ENCODE measurements around the gene DHCR24.

DHCR24 gene

GRCh38 chr1:54800899-54801759 is 85.9 kb downstream of the DHCR24 start, which contains the start of gene TTC22:
Gene TTC22, minus strand, starts transcription at chr1:54801323. Its CDS starts 160 bp downstream, at chr1:54801163.
- Histone ChIP-seq H2BK5ac (ENCODE audit: low read length) (no peak within 1 kb of the TSS), H3K4ac (ENCODE audit: low read depth, low read length) (no peak within 1 kb of the TSS), H4K8ac (ENCODE audit: low read depth, low read length) (no peak within 1 kb of the TSS), H3K4me2 (ENCODE audit: low read length) (peak within 1 kb of the TSS; percentile 29), H2BK120ac (ENCODE audit: low read depth, low read length) (no peak within 1 kb of the TSS), H3K56ac (ENCODE audit: low read length) (peak within 1 kb of the TSS; percentile 86), H3K23ac (ENCODE audit: low read length) (no peak within 1 kb of the TSS), H2BK15ac (replicated peaks; ENCODE audit: low read depth) (no peak within 1 kb of the TSS), H3K18ac (ENCODE audit: low read length) (no peak within 1 kb of the TSS), H3K79me1 (ENCODE audit: low read length) (no peaks in the 10 kb centered on the region), H3K4me3 (ENCODE audit: low read length) (no peak within 1 kb of the TSS), H3K4me1 (ENCODE audit: control insufficient read depth, low read depth, low read length) (no peaks in the 10 kb centered on the region), H2AK5ac (ENCODE audit: low read length) (no peak within 1 kb of the TSS), H3K79me2 (ENCODE audit: control insufficient read depth, insufficient read depth, low read length) (no peaks in the 10 kb centered on the region), H3K36me3 (ENCODE audit: control insufficient read depth, insufficient read depth, low read length) (no peaks in the 10 kb centered on the region), H3K27ac (ENCODE audit: low read depth, low read length) (no peak within 1 kb of the TSS), H3K9ac (ENCODE audit: low read length) (peak within 1 kb of the TSS; percentile 35), H3K27me3 (ENCODE audit: insufficient read depth, low read length, poor library complexity) (no peaks in the 10 kb centered on the region), H4K5ac (ENCODE audit: low read length) (no peak within 1 kb of the TSS)
- DNase-seq: peak; percentile 54
- WGBS (ENCODE audit: extremely low coverage, insufficient coverage, low lambda C conversion rate): no CpG with 5 or more reads among the region's 58 CpGs

GRCh38 chr1:54800041-54800898 is 86.7 kb downstream of the DHCR24 start:
- Histone ChIP-seq H3K4me2 (ENCODE audit: low read length) (no peak overlapping the region), H2BK5ac (ENCODE audit: low read length) (no peak overlapping the region), H3K79me1 (ENCODE audit: low read length) (no peaks in the 10 kb centered on the region), H3K4me3 (ENCODE audit: low read length) (no peak overlapping the region), H3K56ac (ENCODE audit: low read length) (peak overlapping the region; percentile 86), H3K23ac (ENCODE audit: low read length) (no peak overlapping the region), H3K79me2 (ENCODE audit: control insufficient read depth, insufficient read depth, low read length) (no peaks in the 10 kb centered on the region), H3K27ac (ENCODE audit: low read depth, low read length) (no peak overlapping the region), H3K9ac (ENCODE audit: low read length) (peak overlapping the region; percentile 21), H2BK15ac (replicated peaks; ENCODE audit: low read depth) (no peak overlapping the region), H3K18ac (ENCODE audit: low read length) (no peak overlapping the region), H3K4ac (ENCODE audit: low read depth, low read length) (no peak overlapping the region), H3K27me3 (ENCODE audit: insufficient read depth, low read length, poor library complexity) (no peaks in the 10 kb centered on the region), H3K36me3 (ENCODE audit: control insufficient read depth, insufficient read depth, low read length) (no peaks in the 10 kb centered on the region), H4K8ac (ENCODE audit: low read depth, low read length) (no peak overlapping the region), H2AK5ac (ENCODE audit: low read length) (no peak overlapping the region), H2BK120ac (ENCODE audit: low read depth, low read length) (no peak overlapping the region), H4K5ac (ENCODE audit: low read length) (no peak overlapping the region), H3K4me1 (ENCODE audit: control insufficient read depth, low read depth, low read length) (no peaks in the 10 kb centered on the region)
- no peak for DNase-seq
- WGBS (ENCODE audit: extremely low coverage, insufficient coverage, low lambda C conversion rate): no CpG with 5 or more reads among the region's 39 CpGs
